ENCODE measurements around the gene SPECC1. TPM values are rescaled to one million over a fixed set of nuclear protein-coding genes. Genes with fewer than 3 reads are reported as not detected.

Gene SPECC1
- total RNA-seq, 1 donor from 2014 or later: 7.5 TPM

DNA sequence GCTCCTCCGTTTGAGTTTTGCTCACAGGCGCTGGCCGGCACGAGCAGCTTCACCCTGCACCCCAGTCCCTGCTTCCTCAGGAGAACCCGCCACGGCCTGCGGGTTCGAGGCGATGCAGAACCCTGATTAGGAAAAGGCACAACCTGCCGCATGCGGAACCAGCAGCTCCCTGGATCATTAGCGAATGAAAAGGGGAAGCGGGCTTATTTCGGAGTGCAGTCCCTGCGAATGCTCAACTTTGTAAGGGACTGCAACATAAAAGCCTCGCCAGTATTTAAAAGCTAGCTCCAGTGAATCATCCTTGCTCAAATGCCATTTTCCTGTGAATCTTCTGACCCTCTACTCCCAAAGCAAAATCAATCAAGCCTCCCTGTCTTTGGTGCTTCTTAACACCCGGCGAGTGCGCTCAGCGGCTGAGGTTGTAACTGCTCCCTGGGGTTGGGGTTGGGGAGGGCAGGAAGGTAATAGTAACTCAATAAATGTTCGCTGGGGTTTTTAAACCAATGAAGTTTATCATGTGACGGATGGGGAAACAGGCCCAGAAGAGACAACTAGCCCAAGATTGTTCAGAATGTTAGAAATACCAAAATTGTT is 30.9 kb upstream of the SPECC1 start:
- intact Hi-C loops (cut with micrococcal nuclease): loop anchor here (2.0 to 10.0 kb wide), 5 partner anchors 330 to 1306 kb away; partner anchors contain the start of genes ALDH3A2, DHRS7B, MAP2K3 and USP22
- H3K27me3 Mint-ChIP-seq: no peaks in the 10 kb centered on the region
- H3K36me3 Mint-ChIP-seq (ENCODE audit: low read depth): peaks cover 18% of the 10 kb centered on the region
- DNase-seq (no peak), ATAC-seq (ENCODE audit: low read depth) (peak; percentile 48)
- no peak for TF ChIP-seq CTCF (IDR thresholded peaks at IDR 0.05)
- H3K4me1 Mint-ChIP-seq: peaks cover 44% of the 10 kb centered on the region
- POLR2A ChIA-PET: interaction anchor here (1.0 to 2.3 kb wide), 10 partner anchors 11 to 1795 kb away, joined by 3 to 17 read pairs (median 5); partner anchors contain the start of genes ALDH3A2, ALKBH5, MAPK7 and SPECC1
- CTCF ChIA-PET: interaction anchor here (1.0 to 1.1 kb wide), 2 partner anchors 15 to 28 kb away, joined by 3 to 5 read pairs; no protein-coding TSS in a partner anchor
- H3K4me3 Mint-ChIP-seq: peak overlapping the region; percentile 99
- H3K27ac Mint-ChIP-seq: peak overlapping the region; percentile 99
- H3K9me3 Mint-ChIP-seq: no peaks in the 10 kb centered on the region

- DNase-seq: no peak
- no peak for TF ChIP-seq CTCF (IDR thresholded peaks at IDR 0.05)
- peak overlapping the region; percentile 99 for H3K27ac Mint-ChIP-seq
- ChIA-PET CTCF (no interaction called here), POLR2A (interaction anchor here (1.0 to 2.3 kb wide), 5 partner anchors 14 to 1796 kb away, joined by 3 to 17 read pairs (median 5); partner anchors contain the start of genes ALKBH5 and SPECC1)
- H3K36me3 Mint-ChIP-seq (ENCODE audit: low read depth): peaks cover 14% of the 10 kb centered on the region
- peaks cover 39% of the 10 kb centered on the region for H3K4me1 Mint-ChIP-seq
- H3K9me3 Mint-ChIP-seq: no peaks in the 10 kb centered on the region
- intact Hi-C loops (cut with micrococcal nuclease): loop anchor here (2.0 to 10.0 kb wide), 5 partner anchors 330 to 1306 kb away; partner anchors contain the start of genes ALDH3A2, DHRS7B, MAP2K3 and USP22
- no peak for ATAC-seq (ENCODE audit: low read depth)
- no peaks in the 10 kb centered on the region for H3K27me3 Mint-ChIP-seq
- H3K4me3 Mint-ChIP-seq: peak overlapping the region; percentile 99
Measured at GRCh38 chr17:19978805-19979211, 30.4 kb upstream of the SPECC1 start.

- Mint-ChIP-seq H3K4me1 (peaks cover 32% of the 10 kb centered on the region), H3K27me3 (no peaks in the 10 kb centered on the region), H3K9me3 (no peaks in the 10 kb centered on the region), H3K4me3 (peak overlapping the region; percentile 11), H3K27ac (no peak overlapping the region), H3K36me3 (ENCODE audit: low read depth) (peaks cover 8% of the 10 kb centered on the region)
- CTCF ChIA-PET: no interaction called here
- intact Hi-C loops (cut with micrococcal nuclease): loop anchor here (2.0 to 10.0 kb wide), 5 partner anchors 331 to 1305 kb away; partner anchors contain the start of genes ALDH3A2, DHRS7B, MAP2K3 and USP22
- ATAC-seq (ENCODE audit: low read depth) (no peak), DNase-seq (no peak)
- POLR2A ChIA-PET: no interaction called here
- TF ChIP-seq CTCF (IDR thresholded peaks at IDR 0.05): no peak
Measured at GRCh38 chr17:19979917-19980770, 29.0 kb upstream of the SPECC1 start.

- Mint-ChIP-seq H3K9me3 (no peaks in the 10 kb centered on the region), H3K4me1 (no peaks in the 10 kb centered on the region), H3K27ac (no peak overlapping the region), H3K27me3 (peaks cover 11% of the 10 kb centered on the region), H3K4me3 (no peak overlapping the region), H3K36me3 (ENCODE audit: low read depth) (no peaks in the 10 kb centered on the region)
- intact Hi-C loops (cut with micrococcal nuclease): no loop called here
- POLR2A ChIA-PET: no interaction called here
- ATAC-seq (ENCODE audit: low read depth) (no peak), DNase-seq (no peak)
- CTCF ChIA-PET: no interaction called here
- no peak for TF ChIP-seq CTCF (IDR thresholded peaks at IDR 0.05)
Measured at GRCh38 chr17:19986941-19987861, 22.0 kb upstream of the SPECC1 start.

All from activated B cell treated with CpG ODN at 0.5 μM for 24 hours (primary cell).